ENCODE data around the gene SNRPF. TPM values are rescaled to one million over a fixed set of nuclear protein-coding genes. Genes with fewer than 3 reads are reported as not detected.
A peak's percentile ranks its signal among the peaks of the same experiment; 100 is the strongest.

Gene SNRPF
- total RNA-seq, 2 donors from 2014 or later, result 43.9 to 56.2 TPM

GRCh38 chr12:95848575-95849388, 10.0 kb upstream of the SNRPF start:
- H3K9me3 Mint-ChIP-seq, result no peaks in the 10 kb centered on the region
- H3K36me3 Mint-ChIP-seq, result no peaks in the 10 kb centered on the region
- no peak for ATAC-seq
- no peak overlapping the region for H3K27ac Mint-ChIP-seq
- no peak for DNase-seq (ENCODE audit: low spot score in 2 of 2)

- Mint-ChIP-seq H3K27ac (no peak overlapping the region), H3K36me3 (no peaks in the 10 kb centered on the region), H3K9me3 (no peaks in the 10 kb centered on the region)
- DNase-seq (ENCODE audit: low spot score in 2 of 2), result no peak
- no peak for ATAC-seq
Observed at GRCh38 chr12:95851606-95852005, 7.1 kb upstream of the SNRPF start.

- no peaks in the 10 kb centered on the region for H3K36me3 Mint-ChIP-seq
- no peaks in the 10 kb centered on the region for H3K9me3 Mint-ChIP-seq
- DNase-seq (ENCODE audit: low spot score in 2 of 2) (no peak), ATAC-seq (no peak)
- H3K27ac Mint-ChIP-seq, result no peak overlapping the region
Observed at GRCh38 chr12:95852133-95852532, 6.6 kb upstream of the SNRPF start.

- Mint-ChIP-seq H3K9me3 (no peaks in the 10 kb centered on the region), H3K27ac (no peak overlapping the region), H3K36me3 (peaks cover 3 to 5% of the 10 kb centered on the region in 2 donors)
- ATAC-seq (no peak), DNase-seq (ENCODE audit: low spot score in 2 of 2) (no peak)
Observed at GRCh38 chr12:95857156-95857555, 1.6 kb upstream of the SNRPF start.

GRCh38 chr12:95857799-95858198, 953 bp upstream of the SNRPF start:
- DNase-seq (ENCODE audit: low spot score in 2 of 2) (no peak), ATAC-seq (no peak)
- no peaks in the 10 kb centered on the region for H3K9me3 Mint-ChIP-seq
- no peak overlapping the region for H3K27ac Mint-ChIP-seq
- H3K36me3 Mint-ChIP-seq, result peaks cover 5 to 12% of the 10 kb centered on the region in 2 donors

GRCh38 chr12:95859344-95859816, 628 bp downstream of the SNRPF start:
- ATAC-seq (peak; percentile 37 to 44), DNase-seq (ENCODE audit: low spot score in 2 of 2) (peak in 1 of 2 donors; percentile 17)
- H3K36me3 Mint-ChIP-seq, result peaks cover 11 to 25% of the 10 kb centered on the region in 2 donors
- H3K9me3 Mint-ChIP-seq, result no peaks in the 10 kb centered on the region
- no peak overlapping the region for H3K27ac Mint-ChIP-seq

- Mint-ChIP-seq H3K27ac (peak overlapping the region in 1 of 2 donors; percentile 19), H3K36me3 (peaks cover 11 to 31% of the 10 kb centered on the region in 2 donors)
Observed at GRCh38 chr12:95859947-95860850, 1.4 kb downstream of the SNRPF start.

GRCh38 chr12:95862038-95862437, 3.3 kb downstream of the SNRPF start:
- no peak for DNase-seq (ENCODE audit: low spot score in 2 of 2)
- ATAC-seq, result no peak
- Mint-ChIP-seq H3K27ac (no peak overlapping the region), H3K9me3 (no peaks in the 10 kb centered on the region), H3K36me3 (peaks cover 11 to 31% of the 10 kb centered on the region in 2 donors)

More at GRCh38 chr12:95859947-95860850, 1.4 kb downstream of the SNRPF start:
- no peaks in the 10 kb centered on the region for H3K9me3 Mint-ChIP-seq
- no peak for DNase-seq (ENCODE audit: low spot score in 2 of 2)
- no peak for ATAC-seq

- DNase-seq (ENCODE audit: low spot score in 2 of 2) (no peak), ATAC-seq (no peak)
- Mint-ChIP-seq H3K9me3 (no peaks in the 10 kb centered on the region), H3K36me3 (peaks cover 11 to 31% of the 10 kb centered on the region in 2 donors), H3K27ac (no peak overlapping the region)
Observed at GRCh38 chr12:95863337-95863736, 4.6 kb downstream of the SNRPF start.

- Mint-ChIP-seq H3K9me3 (no peaks in the 10 kb centered on the region), H3K27ac (no peak overlapping the region), H3K36me3 (peaks cover 0 to 13% of the 10 kb centered on the region in 2 donors)
- no peak for ATAC-seq
- no peak for DNase-seq (ENCODE audit: low spot score in 2 of 2)
Observed at GRCh38 chr12:95870897-95871296, 12.1 kb downstream of the SNRPF start.

GRCh38 chr12:95874452-95874851, 15.7 kb downstream of the SNRPF start:
- no peaks in the 10 kb centered on the region for H3K9me3 Mint-ChIP-seq
- H3K36me3 Mint-ChIP-seq, result peaks cover 0 to 6% of the 10 kb centered on the region in 2 donors
- H3K27ac Mint-ChIP-seq, result peak overlapping the region in 1 of 2 donors; percentile 27
- no peak for DNase-seq (ENCODE audit: low spot score in 2 of 2)
- ATAC-seq, result no peak

GRCh38 chr12:95877622-95878021, 18.9 kb downstream of the SNRPF start:
- no peak for DNase-seq (ENCODE audit: low spot score in 2 of 2)
- H3K9me3 Mint-ChIP-seq, result no peaks in the 10 kb centered on the region
- H3K27ac Mint-ChIP-seq, result no peak overlapping the region
- H3K36me3 Mint-ChIP-seq, result no peaks in the 10 kb centered on the region
- no peak for ATAC-seq

GRCh38 chr12:95880895-95881294, 22.1 kb downstream of the SNRPF start:
- H3K27ac Mint-ChIP-seq, result no peak overlapping the region
- H3K9me3 Mint-ChIP-seq, result no peaks in the 10 kb centered on the region
- ATAC-seq (no peak), DNase-seq (ENCODE audit: low spot score in 2 of 2) (no peak)
- H3K36me3 Mint-ChIP-seq, result no peaks in the 10 kb centered on the region

GRCh38 chr12:95881331-95881955, 22.7 kb downstream of the SNRPF start:
- DNase-seq (ENCODE audit: low spot score in 2 of 2), result no peak
- Mint-ChIP-seq H3K27ac (no peak overlapping the region), H3K9me3 (no peaks in the 10 kb centered on the region), H3K36me3 (no peaks in the 10 kb centered on the region)
- no peak for ATAC-seq

GRCh38 chr12:95882080-95882479, 23.3 kb downstream of the SNRPF start:
- Mint-ChIP-seq H3K36me3 (no peaks in the 10 kb centered on the region), H3K9me3 (no peaks in the 10 kb centered on the region), H3K27ac (no peak overlapping the region)
- no peak for DNase-seq (ENCODE audit: low spot score in 2 of 2)
- ATAC-seq, result no peak

GRCh38 chr12:95882873-95883272, 24.1 kb downstream of the SNRPF start:
- ATAC-seq, result no peak
- Mint-ChIP-seq H3K36me3 (no peaks in the 10 kb centered on the region), H3K9me3 (no peaks in the 10 kb centered on the region), H3K27ac (no peak overlapping the region)
- no peak for DNase-seq (ENCODE audit: low spot score in 2 of 2)

- ATAC-seq (no peak), DNase-seq (ENCODE audit: low spot score in 2 of 2) (no peak)
- Mint-ChIP-seq H3K9me3 (no peaks in the 10 kb centered on the region), H3K36me3 (no peaks in the 10 kb centered on the region), H3K27ac (no peak overlapping the region)
Observed at GRCh38 chr12:95884998-95885397, 26.2 kb downstream of the SNRPF start.
